ENCODE data around the gene TAF1D. TPM values are rescaled to one million over a fixed set of nuclear protein-coding genes. Genes with fewer than 3 reads are reported as not detected.

The TAF1D gene
- total RNA-seq, 1 donor from 2014 or later, result 151 TPM

GRCh38 chr11:93733474-93733873, 7.8 kb downstream of the TAF1D start:
- H3K4me3 Mint-ChIP-seq, result peak overlapping the region; percentile 57
- H3K27me3 Mint-ChIP-seq (ENCODE audit: low read depth), result no peaks in the 10 kb centered on the region
- no peak for DNase-seq (ENCODE audit: low read depth, low spot score)
- H3K36me3 Mint-ChIP-seq (ENCODE audit: low read depth), result peaks cover 20% of the 10 kb centered on the region
- no peaks in the 10 kb centered on the region for H3K9me3 Mint-ChIP-seq
- no peak for TF ChIP-seq CTCF (conservative IDR thresholded peaks at IDR 0.05)
- no peak overlapping the region for H3K27ac Mint-ChIP-seq (ENCODE audit: unreplicated experiment)
- H3K4me1 Mint-ChIP-seq, result peaks cover 37% of the 10 kb centered on the region

- H3K4me3 Mint-ChIP-seq, result no peak overlapping the region
- H3K9me3 Mint-ChIP-seq, result no peaks in the 10 kb centered on the region
- H3K4me1 Mint-ChIP-seq, result peaks cover 26% of the 10 kb centered on the region
- no peak for DNase-seq (ENCODE audit: low read depth, low spot score)
- no peak overlapping the region for H3K27ac Mint-ChIP-seq (ENCODE audit: unreplicated experiment)
- H3K36me3 Mint-ChIP-seq (ENCODE audit: low read depth), result peaks cover 17% of the 10 kb centered on the region
- H3K27me3 Mint-ChIP-seq (ENCODE audit: low read depth), result no peaks in the 10 kb centered on the region
- no peak for TF ChIP-seq CTCF (conservative IDR thresholded peaks at IDR 0.05)
These were observed 8.9 kb downstream of the TAF1D start for GRCh38 chr11:93732237-93732892.

- Mint-ChIP-seq H3K4me1 (peaks cover 11% of the 10 kb centered on the region), H3K9me3 (no peaks in the 10 kb centered on the region), H3K27ac (ENCODE audit: unreplicated experiment) (no peak overlapping the region), H3K27me3 (ENCODE audit: low read depth) (no peaks in the 10 kb centered on the region), H3K36me3 (ENCODE audit: low read depth) (peaks cover 16% of the 10 kb centered on the region), H3K4me3 (no peak overlapping the region)
- no peak for DNase-seq (ENCODE audit: low read depth, low spot score)
- TF ChIP-seq CTCF (conservative IDR thresholded peaks at IDR 0.05), result no peak
These were observed 10.9 kb downstream of the TAF1D start for GRCh38 chr11:93730108-93731107.

GRCh38 chr11:93729129-93729616, 12.1 kb downstream of the TAF1D start:
- no peak for DNase-seq (ENCODE audit: low read depth, low spot score)
- no peak for TF ChIP-seq CTCF (conservative IDR thresholded peaks at IDR 0.05)

GRCh38 chr11:93728792-93729128, 12.5 kb downstream of the TAF1D start:
- no peaks in the 10 kb centered on the region for H3K9me3 Mint-ChIP-seq
- H3K27ac Mint-ChIP-seq (ENCODE audit: unreplicated experiment), result no peak overlapping the region
- no peaks in the 10 kb centered on the region for H3K4me1 Mint-ChIP-seq
- H3K36me3 Mint-ChIP-seq (ENCODE audit: low read depth), result peaks cover 13% of the 10 kb centered on the region
- H3K27me3 Mint-ChIP-seq (ENCODE audit: low read depth), result no peaks in the 10 kb centered on the region
- TF ChIP-seq CTCF (conservative IDR thresholded peaks at IDR 0.05), result no peak
- no peak overlapping the region for H3K4me3 Mint-ChIP-seq
- no peak for DNase-seq (ENCODE audit: low read depth, low spot score)

More at GRCh38 chr11:93729129-93729616, 12.1 kb downstream of the TAF1D start:
- H3K9me3 Mint-ChIP-seq, result no peaks in the 10 kb centered on the region
- H3K4me3 Mint-ChIP-seq, result no peak overlapping the region
- peaks cover under 1% of the 10 kb centered on the region for H3K4me1 Mint-ChIP-seq
- peaks cover 12% of the 10 kb centered on the region for H3K36me3 Mint-ChIP-seq (ENCODE audit: low read depth)
- H3K27ac Mint-ChIP-seq (ENCODE audit: unreplicated experiment), result no peak overlapping the region
- no peaks in the 10 kb centered on the region for H3K27me3 Mint-ChIP-seq (ENCODE audit: low read depth)
